WERI-Rb-1 (cell line): Measurements from ENCODE around the gene RAE1.

Source experiments
- DNase-seq: peaks from one replicate; pipeline ENCODE4 v3.0.0-alpha.2; 2020
- H3K27ac ChIP-seq: fragments of 250-450 bp; sonication (Bioruptor Pico); 2 replicates; pipeline ENCODE4 v1.5.1; 2020; ENCODE audit warnings: mild to moderate bottlenecking, moderate library complexity
- H3K27me3 ChIP-seq: fragments of 250-450 bp; sonication (Bioruptor Pico); 2 replicates; pipeline ENCODE4 v1.5.1; 2021; ENCODE audit warnings: mild to moderate bottlenecking, low read depth, moderate library complexity; ENCODE audit not compliant: insufficient read depth, severe bottlenecking
- H3K36me3 ChIP-seq: fragments of 250-450 bp; sonication (Bioruptor Pico); 2 replicates; pipeline ENCODE4 v1.5.1; 2020; ENCODE audit warnings: mild to moderate bottlenecking, moderate library complexity
- H3K4me3 ChIP-seq: 2 replicates; pipeline ENCODE4 v1.5.1; 2011; ENCODE audit warnings: low read depth, mild to moderate bottlenecking, control low read depth, low read length
- H3K9me3 ChIP-seq: fragments of 250-450 bp; sonication (Bioruptor Pico); 2 replicates; pipeline ENCODE4 v1.5.1; 2021; ENCODE audit warnings: mild to moderate bottlenecking, moderate library complexity; ENCODE audit not compliant: severe bottlenecking
- TF ChIP-seq, protein P1 (sequence below): IDR thresholded peaks from 2 replicates; pipeline ENCODE4 v1.5.1; 2011; ENCODE audit warnings: low read depth, mild to moderate bottlenecking, control low read depth, inconsistent platforms, low read length

The RAE1 gene

DNA sequence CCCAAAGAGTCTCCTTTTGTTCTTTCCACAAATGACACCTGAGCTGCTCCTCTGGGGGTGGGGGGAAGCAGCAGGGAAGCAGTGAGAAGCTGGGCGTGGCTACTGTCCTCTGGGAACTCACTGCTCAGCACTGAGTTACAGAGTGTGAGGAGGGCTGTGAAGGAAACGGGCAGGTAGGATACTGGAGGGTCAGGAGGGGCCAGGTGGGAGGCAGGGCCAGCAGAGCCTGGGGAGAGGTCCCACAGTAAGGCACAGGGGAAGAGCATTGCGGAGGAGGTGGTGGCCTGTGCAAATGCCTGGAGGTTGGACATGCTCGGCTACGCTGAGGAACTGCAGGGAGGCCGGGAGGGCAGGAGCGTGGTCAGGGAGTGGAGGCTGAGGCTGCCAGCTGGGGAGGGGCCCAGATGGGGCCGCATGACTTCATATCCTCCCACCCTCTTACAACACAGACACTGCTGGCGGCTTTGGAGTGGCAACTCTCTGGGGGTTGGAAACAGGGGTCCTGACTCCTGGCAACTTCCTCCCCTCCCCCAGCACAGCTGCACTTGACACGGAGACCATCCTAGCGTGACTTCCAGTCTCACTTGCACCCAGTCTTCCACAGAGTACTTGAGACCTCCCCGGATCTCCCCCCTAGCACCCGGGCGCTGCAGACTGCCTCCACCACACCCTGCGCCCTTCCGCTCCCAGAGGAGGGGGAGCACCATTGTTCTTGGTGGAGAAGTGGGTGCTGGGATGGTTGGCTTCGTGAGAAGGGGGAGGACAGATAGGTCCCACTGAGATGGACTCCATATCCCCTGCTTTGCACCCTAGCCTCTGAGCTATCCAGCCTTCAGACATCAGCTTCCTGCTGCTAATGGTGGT lies 74.3 kb downstream of the RAE1 start:
- H3K9me3 ChIP-seq = no peaks in the 10 kb centered on the region
- TF ChIP-seq, protein P1, sequence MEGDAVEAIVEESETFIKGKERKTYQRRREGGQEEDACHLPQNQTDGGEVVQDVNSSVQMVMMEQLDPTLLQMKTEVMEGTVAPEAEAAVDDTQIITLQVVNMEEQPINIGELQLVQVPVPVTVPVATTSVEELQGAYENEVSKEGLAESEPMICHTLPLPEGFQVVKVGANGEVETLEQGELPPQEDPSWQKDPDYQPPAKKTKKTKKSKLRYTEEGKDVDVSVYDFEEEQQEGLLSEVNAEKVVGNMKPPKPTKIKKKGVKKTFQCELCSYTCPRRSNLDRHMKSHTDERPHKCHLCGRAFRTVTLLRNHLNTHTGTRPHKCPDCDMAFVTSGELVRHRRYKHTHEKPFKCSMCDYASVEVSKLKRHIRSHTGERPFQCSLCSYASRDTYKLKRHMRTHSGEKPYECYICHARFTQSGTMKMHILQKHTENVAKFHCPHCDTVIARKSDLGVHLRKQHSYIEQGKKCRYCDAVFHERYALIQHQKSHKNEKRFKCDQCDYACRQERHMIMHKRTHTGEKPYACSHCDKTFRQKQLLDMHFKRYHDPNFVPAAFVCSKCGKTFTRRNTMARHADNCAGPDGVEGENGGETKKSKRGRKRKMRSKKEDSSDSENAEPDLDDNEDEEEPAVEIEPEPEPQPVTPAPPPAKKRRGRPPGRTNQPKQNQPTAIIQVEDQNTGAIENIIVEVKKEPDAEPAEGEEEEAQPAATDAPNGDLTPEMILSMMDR = no peak
- no peaks in the 10 kb centered on the region for H3K36me3 ChIP-seq
- no peak for DNase-seq
- H3K27me3 ChIP-seq = no peaks in the 10 kb centered on the region
- no peak overlapping the region for H3K4me3 ChIP-seq
- H3K27ac ChIP-seq = no peak overlapping the region

DNA sequence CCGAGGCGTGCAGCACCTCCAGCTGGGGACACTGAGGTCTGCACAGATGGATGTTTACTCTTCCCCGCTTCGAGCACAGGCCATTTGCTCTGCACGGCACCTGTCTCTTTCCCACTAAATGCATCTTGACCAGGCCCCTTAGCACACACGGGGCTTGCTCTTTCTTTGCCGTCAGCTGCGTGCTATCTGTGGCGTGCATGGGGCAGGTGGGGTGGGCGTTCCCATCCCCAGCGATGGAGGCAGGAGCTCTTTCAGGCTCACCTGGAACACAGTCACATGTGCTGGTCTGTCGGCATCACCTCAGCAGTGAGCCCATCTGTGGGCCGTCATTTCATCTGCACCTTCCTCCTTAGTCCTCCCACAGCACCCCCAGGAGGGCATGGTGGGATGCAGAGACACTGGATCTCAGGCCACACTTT lies 75.2 kb downstream of the RAE1 start:
- DNase-seq = no peak
- TF ChIP-seq, protein P1 = 0 out of 2 replicates have a peak, but pooled peaks have one; percentile 13

DNA sequence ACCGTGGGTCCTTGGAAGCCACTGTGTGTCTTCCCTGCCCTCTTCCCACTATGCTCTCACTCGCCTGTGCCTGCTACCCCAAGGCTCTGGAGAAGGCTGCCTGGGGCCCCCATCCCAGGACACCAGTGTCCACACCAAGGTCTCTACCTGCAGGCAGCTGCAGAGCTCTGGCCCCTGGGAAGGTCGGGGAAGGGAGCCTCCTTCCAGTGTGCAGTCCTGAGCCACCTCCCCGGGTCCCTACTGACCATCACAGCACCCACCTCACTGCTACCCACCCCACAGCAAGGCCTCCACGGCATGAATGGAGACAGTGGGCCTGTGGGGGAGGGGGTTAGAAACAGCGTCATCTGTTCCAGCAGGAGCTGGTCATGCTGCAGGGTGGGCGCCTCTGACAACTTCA lies 75.8 kb downstream of the RAE1 start:
- no peak overlapping the region for H3K27ac ChIP-seq
- TF ChIP-seq, protein P1 = no peak
- no peaks in the 10 kb centered on the region for H3K36me3 ChIP-seq
- H3K9me3 ChIP-seq = no peaks in the 10 kb centered on the region
- no peak for DNase-seq
- H3K4me3 ChIP-seq = no peak overlapping the region
- no peaks in the 10 kb centered on the region for H3K27me3 ChIP-seq

More for the DNA sequence above, 75.2 kb downstream of the RAE1 start:
- H3K27me3 ChIP-seq = no peaks in the 10 kb centered on the region
- no peaks in the 10 kb centered on the region for H3K36me3 ChIP-seq
- H3K27ac ChIP-seq = no peak overlapping the region
- no peaks in the 10 kb centered on the region for H3K9me3 ChIP-seq
- H3K4me3 ChIP-seq = no peak overlapping the region

DNA sequence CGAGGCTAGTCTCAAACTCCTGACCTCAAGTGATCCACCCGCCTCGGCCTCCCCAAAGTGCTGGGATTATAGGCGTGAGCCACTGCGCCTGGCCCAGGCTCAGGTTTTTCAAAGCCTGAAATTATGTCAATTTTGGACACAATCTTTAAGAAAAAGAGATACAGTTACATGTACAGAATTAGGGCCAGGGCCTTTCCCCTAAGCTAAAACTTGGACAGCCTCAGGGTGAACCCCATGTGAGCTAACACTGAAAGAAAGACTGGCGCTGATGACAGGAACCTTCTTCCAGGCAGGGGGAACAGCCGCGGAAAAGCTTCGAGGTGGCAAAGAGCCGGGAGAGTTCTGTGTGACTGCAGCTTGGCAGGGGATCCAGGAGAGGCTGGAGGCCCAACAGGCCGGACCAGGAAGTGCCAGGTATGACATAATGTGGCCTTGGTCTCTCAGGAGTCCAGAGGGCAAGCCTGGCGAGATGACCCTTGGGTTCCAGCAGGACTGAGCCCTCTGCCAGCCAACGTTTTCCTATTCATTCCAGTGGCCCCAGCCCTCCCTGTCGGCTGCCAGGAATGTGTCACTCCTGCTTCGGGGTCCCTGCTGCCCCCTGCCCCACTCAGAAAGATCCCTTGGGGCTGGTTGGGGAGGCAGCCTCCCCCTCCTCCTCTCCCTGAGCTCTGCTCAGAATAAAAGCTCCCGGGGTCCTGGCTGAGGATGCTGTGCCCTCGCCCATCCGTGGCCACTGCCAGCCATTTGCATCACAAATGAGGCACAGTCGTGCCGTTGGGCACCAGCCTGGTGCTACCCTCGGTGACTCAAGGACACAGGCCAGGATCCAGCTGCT lies 77.5 kb downstream of the RAE1 start:
- Histone ChIP-seq H3K36me3 (no peaks in the 10 kb centered on the region), H3K27ac (no peak overlapping the region), H3K27me3 (no peaks in the 10 kb centered on the region), H3K9me3 (no peaks in the 10 kb centered on the region), H3K4me3 (no peak overlapping the region)
- TF ChIP-seq, protein P1 = no peak
- DNase-seq = no peak
